Stimulated activated CD8-positive, alpha-beta memory T cell treated with anti-CD3 and anti-CD28 coated beads, Interleukin-4, amount 100 ng/mL, for 48 hours (primary cell): Measurements from ENCODE around the gene IGDCC3.

ENCODE experiments used
- DNase-seq: peaks from one replicate; pipeline ENCODE4 v3.0.0-alpha.2; 2020

IGDCC3 gene

DNA sequence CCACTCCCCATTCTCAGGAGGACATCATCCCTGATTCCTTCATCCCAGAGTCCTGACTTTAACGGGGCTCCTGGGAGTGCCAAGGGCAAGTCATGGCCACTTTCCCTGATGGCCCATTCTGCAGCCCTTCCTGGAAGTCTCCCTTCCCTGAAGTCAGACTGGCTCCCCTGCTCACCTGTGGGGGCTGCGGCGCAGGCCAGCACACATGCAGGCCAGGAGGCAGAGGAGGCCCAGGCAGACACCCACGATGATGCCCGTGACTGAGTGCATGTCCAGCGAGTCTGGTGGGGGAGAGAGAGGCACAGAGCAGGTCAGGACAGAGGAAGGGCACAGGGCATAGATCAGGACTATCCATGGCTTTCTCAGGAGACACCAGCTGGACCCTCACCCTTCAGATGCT is 8.6 kb upstream of the IGDCC3 start:
- no peak for DNase-seq

DNA sequence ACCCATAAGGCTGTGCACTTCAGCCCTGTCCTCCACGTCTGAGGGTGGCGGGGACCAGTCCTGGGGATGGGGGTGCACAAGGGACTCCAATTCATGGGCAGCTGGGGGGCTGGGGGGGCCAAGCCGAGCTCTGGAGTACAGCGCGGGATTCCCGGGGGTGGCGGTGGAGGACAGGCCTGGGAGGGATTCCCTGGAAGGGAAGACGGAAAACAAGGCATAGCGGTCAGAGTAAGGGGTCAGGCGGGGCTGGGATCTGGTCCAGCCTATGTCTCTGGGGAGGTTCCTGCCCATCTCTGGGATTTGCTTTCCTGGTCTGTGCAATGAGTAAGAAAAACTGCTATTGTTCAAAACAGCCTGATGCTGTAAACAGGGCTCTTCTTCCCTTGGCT is 8.1 kb upstream of the IGDCC3 start:
- no peak for DNase-seq

DNA sequence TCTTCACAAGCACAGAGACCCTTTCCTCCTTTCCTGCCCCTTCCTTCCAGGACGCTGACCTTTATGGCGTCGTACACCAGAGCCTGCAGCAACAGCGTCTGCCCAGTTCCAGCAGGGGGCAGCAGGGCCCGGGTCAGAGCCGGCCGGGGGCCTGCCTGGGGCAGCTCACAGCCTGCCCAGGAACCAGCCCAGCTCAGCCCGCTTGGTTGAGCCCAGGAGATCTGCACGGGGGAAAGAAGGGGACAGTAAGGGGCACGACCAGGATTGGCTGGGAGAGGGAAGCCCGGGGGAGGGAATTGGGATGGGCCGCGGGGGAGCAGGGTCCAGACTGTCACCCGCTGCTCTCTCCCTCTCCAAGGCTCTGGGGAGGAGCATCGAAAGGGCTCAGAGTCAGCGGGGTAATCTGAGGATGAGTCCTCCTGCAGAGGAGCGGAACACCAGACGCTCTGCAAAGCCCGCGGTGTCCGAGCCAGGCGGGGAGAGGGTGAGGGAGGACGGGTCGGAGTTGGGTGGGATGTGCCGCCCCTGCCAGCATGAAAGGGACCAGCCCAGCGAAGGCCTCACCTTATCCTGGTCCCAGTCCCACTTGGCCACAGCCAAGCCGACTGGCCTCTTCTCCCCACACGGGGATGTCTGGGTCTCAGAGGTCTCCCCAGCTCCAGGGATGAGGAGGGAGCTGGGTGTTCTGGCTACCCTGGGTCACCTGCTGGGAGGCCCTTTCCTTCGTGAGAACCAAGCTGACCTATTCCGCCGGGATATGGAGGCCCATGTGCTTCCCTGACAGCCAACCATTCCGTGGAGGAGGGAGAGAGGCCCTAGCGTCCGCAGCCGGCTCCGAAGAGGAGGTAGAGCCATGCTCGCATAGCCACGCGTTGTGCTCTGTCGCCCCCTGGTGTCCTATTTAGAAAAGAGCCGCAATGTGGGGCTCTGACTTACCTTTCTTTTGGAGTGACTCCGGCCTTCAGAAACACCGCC is 7.4 kb upstream of the IGDCC3 start:
- peak; percentile 89 for DNase-seq

DNA sequence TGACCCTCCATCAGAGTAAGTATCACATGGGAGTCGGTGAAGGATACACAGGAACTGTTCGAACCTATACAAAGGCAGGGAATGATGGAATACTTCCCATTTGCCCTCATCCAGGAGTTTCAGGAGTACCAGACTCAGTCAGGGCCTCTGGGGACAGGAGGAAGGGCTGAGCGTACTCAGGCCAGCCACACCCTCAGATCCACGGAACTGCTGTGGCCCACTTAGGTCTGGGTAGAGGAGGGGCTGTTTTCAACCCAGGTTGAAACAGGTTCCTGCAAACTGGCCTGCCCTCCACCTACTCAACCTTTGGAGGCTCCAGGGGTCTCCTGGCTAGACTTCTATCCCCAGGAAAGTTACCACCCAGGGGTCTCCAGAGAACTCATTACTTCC is 6.7 kb upstream of the IGDCC3 start:
- DNase-seq = no peak

DNA sequence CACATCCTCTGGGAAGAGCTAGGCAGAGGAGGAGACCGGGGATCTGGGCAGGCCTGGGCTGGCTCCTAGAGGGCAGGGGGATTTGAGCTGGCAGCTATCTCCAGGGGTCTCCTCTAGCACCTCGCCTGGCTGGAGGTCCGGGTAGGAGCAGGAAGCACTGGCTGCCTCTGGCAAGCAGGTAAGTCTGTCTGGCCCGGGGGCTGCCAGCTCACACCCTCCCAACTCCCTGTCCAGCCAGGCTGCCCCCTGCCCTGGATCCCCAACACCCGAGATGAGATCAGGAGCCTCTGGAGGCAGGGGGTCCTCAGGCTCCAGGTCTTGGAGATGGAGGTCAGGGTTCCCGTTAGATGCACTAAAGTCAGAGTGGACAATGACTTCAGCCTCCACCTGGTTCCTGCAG is 6.2 kb upstream of the IGDCC3 start:
- DNase-seq = no peak

DNA sequence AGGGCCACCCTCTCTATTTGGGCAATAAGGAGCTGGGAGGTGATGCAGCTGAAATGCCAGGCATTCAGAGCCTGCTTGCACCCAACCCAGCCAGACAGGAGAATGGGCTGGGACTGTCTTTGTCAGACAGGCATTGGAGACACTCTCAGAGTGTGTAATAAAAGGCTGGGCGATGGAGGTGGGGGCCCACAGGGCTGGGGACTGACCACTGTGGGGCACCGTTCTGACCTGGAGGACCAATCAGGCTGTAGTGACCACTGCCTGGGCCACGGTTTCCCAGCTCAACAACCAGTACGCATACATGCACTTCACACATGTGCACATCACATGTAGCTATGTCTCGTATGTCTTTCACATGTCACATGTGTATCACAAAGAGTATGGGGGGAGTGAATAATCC is 5.7 kb upstream of the IGDCC3 start:
- DNase-seq = no peak

DNA sequence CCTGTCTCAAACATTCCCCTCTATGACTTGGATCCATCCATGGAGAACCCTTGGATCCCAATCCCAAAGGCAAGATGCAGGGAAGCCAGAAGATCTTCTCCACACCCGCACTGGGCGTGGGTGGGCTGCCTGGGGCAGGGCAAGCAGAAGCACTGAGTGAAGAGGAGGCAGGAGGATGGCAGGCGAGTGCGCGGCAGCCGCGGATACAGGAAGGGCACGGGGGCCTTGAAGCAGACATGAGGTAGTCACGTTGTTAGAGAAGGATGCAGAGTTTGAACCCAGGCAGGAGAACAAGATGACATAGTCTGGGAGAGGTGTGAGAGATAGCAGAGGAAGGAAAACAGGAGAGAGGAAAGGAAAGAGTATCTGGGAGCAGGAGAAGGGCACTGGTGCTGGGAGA is 5.1 kb upstream of the IGDCC3 start:
- DNase-seq = no peak

DNA sequence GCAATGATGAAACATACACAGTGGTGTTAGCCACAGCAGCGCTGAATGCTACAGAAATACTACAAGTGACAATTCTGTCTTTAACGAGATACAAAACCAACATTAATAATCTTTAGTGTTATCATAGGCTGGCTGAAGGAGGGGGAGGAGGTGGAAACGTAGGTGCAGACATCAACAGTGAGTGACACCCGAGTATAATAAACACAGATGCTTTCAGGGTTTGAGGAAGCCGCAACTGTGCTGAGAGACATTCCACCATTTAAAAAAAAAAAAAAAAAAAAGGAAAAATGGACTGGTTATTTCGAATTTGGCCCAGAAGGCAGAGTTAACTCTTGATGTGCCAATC is 4.3 kb upstream of the IGDCC3 start:
- DNase-seq = no peak

DNA sequence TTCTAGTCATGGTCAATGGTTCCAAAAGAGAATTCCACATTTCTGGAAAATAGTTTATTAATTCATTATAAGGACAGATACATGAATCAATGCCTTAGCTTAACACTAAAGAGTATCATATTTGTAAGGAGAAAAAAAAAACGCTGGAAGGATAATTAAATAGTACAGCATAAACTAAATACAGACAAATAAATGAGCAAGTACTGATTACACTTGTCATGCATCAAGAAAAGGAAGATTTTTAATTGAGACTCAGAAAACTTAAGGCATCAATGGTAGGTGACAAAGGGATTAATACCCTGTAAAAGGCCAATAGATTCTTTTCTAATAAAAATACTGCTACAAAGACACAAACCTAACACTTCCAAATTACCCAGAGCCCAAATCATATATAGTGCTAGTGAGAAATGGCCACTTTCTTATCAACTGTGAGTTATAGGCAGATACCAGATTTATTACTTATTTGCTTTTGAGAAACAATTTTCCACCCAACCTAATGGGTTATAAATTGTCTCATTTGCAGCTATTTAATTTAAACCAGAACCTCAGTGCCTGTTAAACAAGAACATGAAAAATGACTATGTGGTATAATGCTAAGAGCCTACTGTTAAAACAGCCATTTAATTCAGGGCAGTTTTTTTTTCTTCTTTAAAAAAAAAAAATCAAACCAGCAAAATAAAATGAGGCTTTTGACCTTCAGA is 3.8 kb upstream of the IGDCC3 start:
- no peak for DNase-seq

DNA sequence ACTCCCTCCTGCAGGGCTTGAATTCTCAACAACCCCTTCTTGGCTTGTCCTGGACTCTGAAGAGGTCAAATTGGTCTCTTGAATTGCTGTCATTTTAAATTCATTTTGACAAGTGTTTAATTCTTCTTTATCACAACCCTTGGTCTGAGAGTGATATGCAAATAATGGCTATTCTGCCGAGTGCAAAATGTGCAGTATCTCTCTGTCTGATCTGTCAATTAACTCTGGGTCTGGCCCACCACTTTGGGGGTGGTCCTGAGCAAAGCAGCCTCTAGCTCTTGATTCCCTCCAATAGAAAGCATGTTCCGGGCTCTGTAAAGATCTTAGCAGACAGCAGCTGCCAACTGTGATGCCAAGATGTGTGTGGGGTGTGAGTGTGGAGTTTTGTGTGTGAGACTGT is 2.2 kb upstream of the IGDCC3 start:
- DNase-seq = no peak

DNA sequence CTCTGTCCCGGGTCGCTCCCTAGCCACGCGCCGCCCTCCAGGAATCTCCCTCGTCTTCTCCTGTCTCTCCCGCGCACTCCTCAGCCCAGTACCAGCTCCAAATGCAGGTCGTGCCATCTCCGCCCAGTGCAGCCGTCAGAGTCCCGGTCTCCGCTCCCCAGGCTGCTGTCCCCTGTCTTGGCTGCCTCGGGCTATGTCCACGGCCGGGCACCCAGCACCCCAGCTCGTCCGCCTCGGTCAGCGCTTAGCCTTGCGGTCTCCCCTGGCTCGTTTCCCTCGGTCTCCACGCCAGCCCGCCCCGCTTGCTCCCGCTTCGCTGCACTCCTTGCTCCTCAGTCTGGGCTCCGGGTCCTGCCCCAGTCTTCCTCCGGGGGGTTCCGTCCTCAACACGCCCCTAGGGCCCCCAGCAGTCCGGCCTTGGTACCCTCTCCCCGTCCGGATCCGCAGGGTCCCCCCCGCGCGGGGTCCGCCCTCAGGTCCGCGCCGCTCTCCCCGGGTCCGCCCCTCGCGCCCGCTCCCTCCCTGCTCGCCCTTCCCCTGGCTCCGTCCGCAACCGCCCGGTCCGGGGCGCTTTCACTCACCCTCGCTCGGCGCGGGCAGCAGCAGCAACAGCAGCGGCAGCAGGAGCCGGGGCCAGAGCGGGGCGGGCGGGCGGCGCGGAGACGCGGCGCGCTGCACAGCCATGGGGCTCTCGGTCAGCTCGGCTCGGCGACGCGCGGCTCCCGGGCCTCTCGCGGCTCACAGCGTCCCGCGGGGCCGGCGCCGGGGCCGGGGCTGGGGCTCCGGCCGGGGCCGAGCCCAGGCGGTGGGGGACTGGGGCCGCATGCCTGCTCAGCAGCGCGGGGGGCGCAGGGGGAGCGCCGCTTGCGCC is 462 bp downstream of the IGDCC3 start:
- DNase-seq = no peak

DNA sequence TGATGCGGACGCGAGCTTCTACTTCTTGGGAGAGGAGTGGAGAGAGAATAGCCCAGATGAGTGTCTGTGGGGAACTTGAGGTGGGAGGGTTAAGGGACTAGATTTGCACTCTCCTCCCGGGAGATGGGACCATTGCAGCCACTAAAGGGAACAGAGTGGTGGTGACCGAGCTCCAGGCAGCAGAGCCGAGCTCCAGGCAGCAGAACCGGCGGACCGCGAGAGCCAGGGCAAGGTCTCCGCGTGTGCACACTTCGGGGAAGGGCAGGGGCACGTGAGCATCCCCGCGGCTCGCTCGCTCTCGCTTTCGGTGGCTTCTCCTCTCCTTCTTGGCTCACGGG is 1.1 kb downstream of the IGDCC3 start:
- DNase-seq = no peak

DNA sequence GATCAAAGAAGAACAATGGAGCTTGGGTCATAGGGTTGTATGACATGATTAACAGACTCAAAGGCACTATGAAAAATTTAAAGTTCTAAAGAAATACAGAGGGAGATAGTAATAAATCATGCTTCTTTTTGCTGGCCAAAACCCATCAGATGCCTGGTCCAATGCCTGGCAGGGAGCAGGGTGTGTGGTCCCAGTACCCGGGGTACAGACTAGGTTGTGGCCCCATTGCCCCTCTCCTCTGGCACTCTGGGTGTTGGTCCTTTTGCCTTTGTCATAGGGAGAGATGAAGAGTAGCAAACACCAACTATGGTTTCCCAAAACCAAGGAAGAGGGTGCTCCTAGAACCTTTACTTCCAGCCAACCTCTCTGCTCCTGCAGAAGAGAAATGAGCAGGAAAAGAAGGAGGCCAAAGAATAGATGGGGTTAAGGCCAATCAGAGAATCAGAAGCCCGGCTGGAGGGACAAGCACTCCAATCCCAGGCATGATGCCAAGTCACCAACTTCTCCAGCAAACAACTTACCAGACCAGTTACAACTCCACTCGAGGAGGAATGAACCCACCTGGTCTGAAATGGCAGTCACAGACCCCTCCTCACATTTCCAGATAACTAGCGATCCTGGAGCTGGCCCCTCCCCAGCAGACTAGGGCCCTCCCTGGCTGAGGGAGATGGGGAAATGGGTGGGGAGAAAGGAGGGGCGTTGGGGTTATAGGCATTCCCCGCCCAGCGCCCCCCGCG is 1.8 kb downstream of the IGDCC3 start:
- DNase-seq = no peak

DNA sequence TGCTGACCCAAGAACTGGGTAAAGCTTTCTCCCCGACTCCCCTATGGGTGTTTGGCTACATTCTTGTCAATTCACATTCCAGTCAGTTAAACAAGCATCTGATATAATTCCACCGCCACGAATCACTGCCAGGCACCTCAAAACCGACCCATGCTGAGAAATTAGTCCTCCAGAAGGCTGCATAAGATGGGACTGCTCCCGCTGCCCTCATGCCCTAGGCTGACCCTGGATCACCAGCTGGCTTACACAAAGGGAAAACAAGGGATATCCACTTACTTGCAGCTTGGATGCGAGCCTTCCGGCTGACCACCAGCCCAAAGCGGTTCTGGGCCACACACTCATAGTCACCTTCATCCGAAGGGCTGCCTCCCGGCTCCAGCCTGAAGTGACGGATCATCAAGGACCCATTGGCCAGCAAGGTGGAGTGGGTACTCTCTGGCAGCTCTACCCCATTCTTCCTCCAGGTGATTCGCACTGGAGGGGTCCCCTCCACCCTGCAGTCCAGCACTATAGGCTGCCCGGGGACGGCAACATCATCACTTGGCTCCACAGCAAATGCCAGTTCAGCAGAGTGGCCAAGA is 2.9 kb downstream of the IGDCC3 start:
- no peak for DNase-seq

DNA sequence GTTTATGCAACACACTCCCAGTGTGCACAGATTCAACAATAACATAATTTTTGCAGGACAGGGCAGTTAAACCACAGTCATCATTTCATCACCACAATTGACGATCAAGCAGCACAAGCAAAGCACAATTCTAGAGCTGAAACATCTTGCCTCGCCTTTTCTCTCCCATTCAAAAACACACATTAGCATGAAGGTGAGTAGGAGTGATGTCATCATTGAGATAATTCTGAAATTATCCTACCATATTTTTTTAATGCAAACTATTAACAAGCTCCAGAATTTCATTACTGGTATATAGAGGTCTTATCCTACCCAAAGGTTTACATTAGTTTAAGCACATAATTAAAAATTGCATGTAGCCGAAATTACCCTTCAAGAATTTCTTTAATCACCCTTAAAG is 3.5 kb downstream of the IGDCC3 start:
- DNase-seq = no peak

DNA sequence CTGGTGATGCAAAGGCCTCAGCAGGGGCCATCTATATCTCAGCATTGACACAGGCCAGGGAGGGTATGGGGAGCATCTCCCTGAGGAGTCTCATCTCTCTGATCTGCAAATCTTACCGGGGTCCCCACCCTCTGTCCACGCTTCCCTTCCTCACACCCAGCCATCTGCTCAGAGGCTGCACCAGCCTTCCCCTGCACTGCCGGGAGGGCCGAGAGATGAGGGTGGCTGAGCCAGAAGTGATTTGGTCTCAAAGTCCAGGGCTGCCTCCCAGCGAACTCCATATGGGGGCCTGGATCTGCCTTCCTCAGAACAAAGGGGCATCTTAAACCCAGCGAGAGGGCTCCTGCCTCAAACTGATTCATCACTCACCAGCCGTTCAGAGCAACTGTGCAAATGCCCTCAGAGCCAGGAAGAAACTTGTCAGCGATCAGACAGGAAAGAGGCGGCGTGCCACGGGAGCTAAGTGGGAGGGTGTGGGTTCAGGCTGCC is 4.6 kb downstream of the IGDCC3 start:
- DNase-seq = no peak

DNA sequence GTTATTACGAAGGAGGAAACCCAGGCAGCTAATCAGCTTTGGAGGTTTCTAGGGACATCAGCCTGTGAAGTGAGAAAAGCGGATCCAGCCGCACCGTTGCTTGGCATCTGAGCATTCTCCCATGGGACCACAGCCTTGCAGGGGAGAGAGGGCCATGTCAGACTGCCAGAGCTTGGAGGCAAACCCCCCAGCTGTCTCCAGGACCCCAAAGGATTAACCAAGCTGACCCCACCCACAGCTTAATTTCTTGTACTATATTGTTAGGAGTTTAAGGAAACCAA is 5.1 kb downstream of the IGDCC3 start:
- no peak for DNase-seq

DNA sequence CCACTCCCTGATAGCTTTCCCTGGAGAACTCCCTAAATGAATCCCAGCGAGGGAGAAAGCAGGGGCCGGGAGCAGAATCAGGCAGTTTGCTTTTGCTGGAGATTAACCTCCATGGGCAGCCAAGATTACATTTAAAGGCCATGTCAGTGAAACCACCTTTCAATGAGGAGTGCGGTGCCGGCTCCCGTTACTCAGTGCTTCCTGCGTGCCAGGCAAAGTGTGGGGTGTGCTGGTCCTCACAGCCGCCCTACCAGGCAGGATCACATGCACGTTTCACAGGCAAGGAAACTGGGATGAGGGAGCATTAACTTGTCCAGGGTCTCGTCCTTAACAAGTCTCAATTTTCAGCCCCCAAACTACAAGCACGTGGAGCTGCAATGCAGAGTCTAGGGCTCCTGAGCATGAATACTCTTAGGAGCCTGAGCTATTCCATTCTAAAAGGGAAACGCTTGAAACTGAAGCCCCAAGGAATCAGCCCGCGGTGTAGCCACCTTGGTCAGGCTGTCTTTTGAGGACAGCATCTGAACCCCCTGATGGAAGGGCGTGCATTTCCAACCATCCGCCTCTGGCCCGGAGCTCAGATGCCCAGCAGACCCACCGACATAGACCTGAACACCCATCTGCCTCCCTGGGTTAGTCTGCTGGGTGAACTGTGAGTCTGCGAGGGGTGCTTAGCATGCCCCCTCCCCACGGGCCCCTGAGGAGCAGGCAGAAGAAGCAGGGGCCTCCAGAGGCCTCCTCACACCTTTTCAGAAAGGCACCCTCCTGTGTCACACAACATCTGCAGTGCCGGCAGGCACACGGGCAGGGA is 5.6 kb downstream of the IGDCC3 start:
- DNase-seq = no peak

DNA sequence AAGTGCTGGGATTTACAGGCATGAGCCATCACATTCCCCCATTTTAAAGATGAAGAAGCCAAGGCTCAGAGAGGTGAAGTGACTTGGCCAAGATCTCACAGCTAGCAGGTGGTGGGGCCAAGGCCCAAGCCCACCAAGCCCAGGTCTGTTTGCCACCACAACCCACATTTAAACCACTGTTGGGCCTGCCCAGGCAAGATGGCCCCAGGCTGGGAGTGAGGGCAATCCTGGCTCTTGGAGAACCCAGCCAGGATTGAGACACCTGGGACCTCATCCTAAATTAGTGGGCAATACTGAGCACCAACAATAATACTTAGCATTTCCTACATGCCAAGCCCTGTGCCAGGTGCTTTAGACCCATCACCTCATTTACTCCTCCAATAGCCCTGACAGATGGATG is 6.9 kb downstream of the IGDCC3 start:
- DNase-seq = no peak

DNA sequence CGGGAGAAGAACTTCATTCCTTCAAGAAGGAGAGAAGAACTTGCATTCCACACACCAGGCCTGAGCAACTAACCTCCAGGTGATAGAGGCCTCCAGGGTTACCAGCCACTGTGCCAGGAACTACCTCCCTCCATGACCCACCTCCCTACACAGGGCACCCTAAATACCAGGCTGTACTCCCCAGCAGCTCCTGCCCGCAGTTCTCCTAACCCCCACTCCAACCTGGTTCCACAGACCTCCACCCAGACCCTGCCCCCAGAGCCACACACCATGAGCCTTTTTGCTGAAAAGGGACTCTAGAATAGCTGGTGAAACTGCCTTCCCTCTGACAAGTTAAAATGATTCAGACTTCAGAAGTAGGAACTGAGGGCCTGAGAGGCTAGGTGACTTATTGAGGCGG is 8.2 kb downstream of the IGDCC3 start:
- DNase-seq = no peak

DNA sequence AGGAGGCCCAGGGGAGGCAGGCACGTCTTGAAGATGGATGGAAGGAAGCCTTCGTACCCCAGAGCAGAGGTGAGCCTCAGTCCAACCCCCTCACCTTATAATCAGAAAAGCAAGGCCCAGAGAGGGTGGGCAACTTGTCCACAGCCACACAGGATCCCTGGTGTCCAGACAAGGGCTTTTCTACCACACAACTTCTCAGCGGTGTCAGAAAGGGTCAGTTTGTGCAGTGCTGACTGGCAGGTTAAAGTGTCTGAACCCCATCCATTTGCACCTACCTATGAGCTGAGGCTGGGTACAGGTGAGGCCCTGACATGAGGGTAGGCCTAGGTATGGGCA is 8.6 kb downstream of the IGDCC3 start:
- DNase-seq = no peak
